K562 (cell line): ENCODE data around the gene PPT2. TPM values are rescaled to one million over a fixed set of nuclear protein-coding genes. Genes with fewer than 3 reads are reported as not detected.

Experiments used
- CREM ChIP-seq: IDR thresholded peaks from 2 replicates; pipeline ENCODE4 v1.6.1; 2014; ENCODE audit warnings: antibody characterized with exemption, low read depth
- DNMT1 ChIP-seq: fragments of 450-650 bp; IDR thresholded peaks from 2 replicates; pipeline ENCODE4 v1.6.1; 2016; ENCODE audit warnings: antibody characterized with exemption, mild to moderate bottlenecking
- HDAC8 ChIP-seq: fragments of 450-650 bp; IDR thresholded peaks from 2 replicates; pipeline ENCODE4 v1.6.1; 2016; ENCODE audit warnings: mild to moderate bottlenecking, missing genetic modification characterization, moderate library complexity, missing compliant biosample characterization
- HSF4 ChIP-seq: fragments of 250-450 bp; sonication (Bioruptor Pico); IDR thresholded peaks from 2 replicates; pipeline ENCODE4 v2.1.2; 2022; ENCODE audit warnings: mild to moderate bottlenecking, moderate library complexity, borderline replicate concordance
- RBFOX2 ChIP-seq: fragments of 200-400 bp; formaldehyde crosslinking; IDR thresholded peaks from 2 replicates; pipeline ENCODE4 v1.6.1; 2017; ENCODE audit warnings: low read depth, mild to moderate bottlenecking, low read length, moderate library complexity
- TCF3 ChIP-seq: sonication (generic); formaldehyde crosslinking; IDR thresholded peaks from 2 replicates; pipeline ENCODE4 v1.4.0; 2020; ENCODE audit warnings: mild to moderate bottlenecking, missing genetic modification reagents
- TEAD1 ChIP-seq, 2 experiments: fragments of 450-650 bp in 1 of 2; sonication (generic) in 1 of 2; formaldehyde crosslinking; IDR thresholded peaks; 2 replicates each; pipeline versions ENCODE4 v1.4.0 to v1.8.0; 2020 to 2022; ENCODE audit warnings: mild to moderate bottlenecking in 2 of 2, missing genetic modification reagents in 1 of 2
- XRCC4 ChIP-seq: IDR thresholded peaks from one replicate; pipeline ENCODE4 v1.6.1; 2011; ENCODE audit not compliant: insufficient read depth, insufficient read length; ENCODE audit errors: extremely low read depth
- ZNF384 ChIP-seq: IDR thresholded peaks from 2 replicates; pipeline ENCODE4 v1.6.1; 2012; ENCODE audit warnings: low read depth, low read length, improper control_type of control experiment
- ZNF436 ChIP-seq: fragments of 250-450, 450-650 bp; sonication (Bioruptor Pico); formaldehyde crosslinking; IDR thresholded peaks from 2 replicates; pipeline ENCODE4 v1.7.0; 2020; ENCODE audit warnings: mild to moderate bottlenecking
- ZNF561 ChIP-seq: fragments of 450-650 bp; formaldehyde crosslinking; conservative IDR thresholded peaks from 2 replicates; pipeline ENCODE4 v1.4.0; 2020; ENCODE audit warnings: mild to moderate bottlenecking, moderate library complexity
- polyA plus RNA-seq, 8 experiments: library from polyadenylated mRNA; depleted of rRNA in 4 of 8; stranded (reverse) in 5 of 8; unstranded in 3 of 8; fragments of >200 nt; fragmentation: Nextera tagmentation in 2 of 8; fragmentation: Illumina TruSeq in 1 of 8; extraction: Ambion mirVana in 2 of 8; extraction: Trizol in 1 of 8; gene quantifications; 2 replicates each; pipeline versions ENCODE4 v1.2.1 to v1.2.3, GENCODE V29; 2011 to 2014; ENCODE audit warnings: inconsistent platforms in 1 of 8, missing spikeins in 1 of 8
- total RNA-seq, 7 experiments: library from RNA; depleted of rRNA in 6 of 7; stranded (reverse); fragments of >200 nt in 6 of 7; fragmentation: Illumina TruSeq in 2 of 7; extraction: Trizol in 2 of 7; gene quantifications; 2 replicates each; pipeline versions ENCODE4 v1.2.1 to v1.2.3, GENCODE V29; 2011 to 2021; ENCODE audit warnings: low replicate concordance in 1 of 7
- TF ChIP-seq, protein P1 (sequence below): fragments of 450-650 bp; conservative IDR thresholded peaks from 2 replicates; pipeline ENCODE4 v1.6.1; 2016; ENCODE audit warnings: missing genetic modification characterization, low read depth, mild to moderate bottlenecking, control low read depth, missing compliant biosample characterization
- TF ChIP-seq, protein P2 (sequence below), 2 experiments: fragments of 450-650 bp; IDR thresholded peaks; 2 replicates each; pipeline ENCODE4 v1.6.1; 2018; ENCODE audit warnings: mild to moderate bottlenecking in 2 of 2, low read depth in 1 of 2; ENCODE audit not compliant: partially characterized antibody in 2 of 2
- TF ChIP-seq, protein P3 (sequence below): fragments of 450-650 bp; IDR thresholded peaks from 2 replicates; pipeline ENCODE4 v1.7.1; 2018; ENCODE audit warnings: mild to moderate bottlenecking, low read depth; ENCODE audit not compliant: partially characterized antibody
- TF ChIP-seq, protein P4 (sequence below): sonication (generic); formaldehyde crosslinking; IDR thresholded peaks from 2 replicates; pipeline ENCODE4 v1.8.0; 2022; ENCODE audit warnings: mild to moderate bottlenecking, missing genetic modification reagents
- TF ChIP-seq, protein P5 (sequence below), 2 experiments: fragments of 450-650 bp in 1 of 2; sonication (generic) in 1 of 2; formaldehyde crosslinking; conservative IDR thresholded peaks; 2 replicates each; pipeline versions ENCODE4 v1.4.0 to v1.8.1; 2020 to 2022; ENCODE audit warnings: mild to moderate bottlenecking in 1 of 2, missing genetic modification reagents in 1 of 2

The PPT2 gene
- total and polyA plus RNA-seq, 9 of the 15 experiments (the other 6 are each of a cell fraction or from before 2014, with no cell fraction given) = 27.4 to 98.8 (median 69.9) TPM

DNA sequence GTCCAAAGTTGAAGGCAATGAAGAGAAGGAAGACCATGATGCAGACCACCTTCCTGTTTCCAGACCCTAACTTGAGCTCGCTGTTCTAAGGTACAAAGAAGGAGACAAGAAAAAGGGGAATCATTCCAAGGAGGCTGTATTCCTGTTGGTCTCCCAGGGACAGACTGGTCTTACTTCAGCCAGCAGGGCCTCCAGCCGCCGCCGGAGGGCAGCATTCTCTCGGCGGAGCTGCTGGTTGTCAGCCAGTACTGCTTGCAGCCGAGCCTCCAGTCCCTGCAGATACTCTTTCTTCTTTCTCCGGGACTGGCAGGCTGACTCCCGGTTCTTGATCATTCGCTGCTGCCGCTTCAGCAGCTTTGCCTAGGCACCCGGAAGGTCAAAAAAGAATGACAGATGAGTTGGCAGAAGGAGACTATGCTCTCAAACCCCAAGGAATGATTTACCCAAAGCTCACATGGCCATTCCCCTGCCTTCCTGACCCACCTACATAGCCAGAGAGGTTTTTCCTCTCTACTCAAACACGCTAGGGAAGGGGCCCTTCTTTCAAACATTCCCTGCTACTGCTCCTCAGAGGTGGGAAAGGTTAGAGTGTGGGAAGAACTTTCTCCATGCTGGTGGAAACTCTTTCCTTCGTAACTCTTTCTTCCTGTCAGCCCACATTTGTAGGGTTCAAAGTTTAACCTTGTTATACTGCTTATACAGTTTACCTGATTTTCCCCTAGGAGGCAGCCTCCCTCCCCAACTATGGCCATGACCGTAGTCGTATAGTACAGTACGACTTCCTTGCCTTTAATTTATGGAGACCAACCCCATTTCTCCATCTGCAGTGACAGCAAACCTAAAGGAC is 34.9 kb upstream of the PPT2 start (continued):
- TF ChIP-seq, protein P1, sequence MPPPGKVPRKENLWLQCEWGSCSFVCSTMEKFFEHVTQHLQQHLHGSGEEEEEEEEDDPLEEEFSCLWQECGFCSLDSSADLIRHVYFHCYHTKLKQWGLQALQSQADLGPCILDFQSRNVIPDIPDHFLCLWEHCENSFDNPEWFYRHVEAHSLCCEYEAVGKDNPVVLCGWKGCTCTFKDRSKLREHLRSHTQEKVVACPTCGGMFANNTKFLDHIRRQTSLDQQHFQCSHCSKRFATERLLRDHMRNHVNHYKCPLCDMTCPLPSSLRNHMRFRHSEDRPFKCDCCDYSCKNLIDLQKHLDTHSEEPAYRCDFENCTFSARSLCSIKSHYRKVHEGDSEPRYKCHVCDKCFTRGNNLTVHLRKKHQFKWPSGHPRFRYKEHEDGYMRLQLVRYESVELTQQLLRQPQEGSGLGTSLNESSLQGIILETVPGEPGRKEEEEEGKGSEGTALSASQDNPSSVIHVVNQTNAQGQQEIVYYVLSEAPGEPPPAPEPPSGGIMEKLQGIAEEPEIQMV (tag) = no peak
- TF ChIP-seq, protein P2, sequence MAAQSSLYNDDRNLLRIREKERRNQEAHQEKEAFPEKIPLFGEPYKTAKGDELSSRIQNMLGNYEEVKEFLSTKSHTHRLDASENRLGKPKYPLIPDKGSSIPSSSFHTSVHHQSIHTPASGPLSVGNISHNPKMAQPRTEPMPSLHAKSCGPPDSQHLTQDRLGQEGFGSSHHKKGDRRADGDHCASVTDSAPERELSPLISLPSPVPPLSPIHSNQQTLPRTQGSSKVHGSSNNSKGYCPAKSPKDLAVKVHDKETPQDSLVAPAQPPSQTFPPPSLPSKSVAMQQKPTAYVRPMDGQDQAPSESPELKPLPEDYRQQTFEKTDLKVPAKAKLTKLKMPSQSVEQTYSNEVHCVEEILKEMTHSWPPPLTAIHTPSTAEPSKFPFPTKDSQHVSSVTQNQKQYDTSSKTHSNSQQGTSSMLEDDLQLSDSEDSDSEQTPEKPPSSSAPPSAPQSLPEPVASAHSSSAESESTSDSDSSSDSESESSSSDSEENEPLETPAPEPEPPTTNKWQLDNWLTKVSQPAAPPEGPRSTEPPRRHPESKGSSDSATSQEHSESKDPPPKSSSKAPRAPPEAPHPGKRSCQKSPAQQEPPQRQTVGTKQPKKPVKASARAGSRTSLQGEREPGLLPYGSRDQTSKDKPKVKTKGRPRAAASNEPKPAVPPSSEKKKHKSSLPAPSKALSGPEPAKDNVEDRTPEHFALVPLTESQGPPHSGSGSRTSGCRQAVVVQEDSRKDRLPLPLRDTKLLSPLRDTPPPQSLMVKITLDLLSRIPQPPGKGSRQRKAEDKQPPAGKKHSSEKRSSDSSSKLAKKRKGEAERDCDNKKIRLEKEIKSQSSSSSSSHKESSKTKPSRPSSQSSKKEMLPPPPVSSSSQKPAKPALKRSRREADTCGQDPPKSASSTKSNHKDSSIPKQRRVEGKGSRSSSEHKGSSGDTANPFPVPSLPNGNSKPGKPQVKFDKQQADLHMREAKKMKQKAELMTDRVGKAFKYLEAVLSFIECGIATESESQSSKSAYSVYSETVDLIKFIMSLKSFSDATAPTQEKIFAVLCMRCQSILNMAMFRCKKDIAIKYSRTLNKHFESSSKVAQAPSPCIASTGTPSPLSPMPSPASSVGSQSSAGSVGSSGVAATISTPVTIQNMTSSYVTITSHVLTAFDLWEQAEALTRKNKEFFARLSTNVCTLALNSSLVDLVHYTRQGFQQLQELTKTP (IDR thresholded peaks at IDR 0.05; ENCODE audit: low read depth in 1 of 2, partially characterized antibody in 2 of 2) = peak in 1 of 2 experiments; percentile 12
- no peak for TF ChIP-seq DNMT1
- TF ChIP-seq, protein P3, sequence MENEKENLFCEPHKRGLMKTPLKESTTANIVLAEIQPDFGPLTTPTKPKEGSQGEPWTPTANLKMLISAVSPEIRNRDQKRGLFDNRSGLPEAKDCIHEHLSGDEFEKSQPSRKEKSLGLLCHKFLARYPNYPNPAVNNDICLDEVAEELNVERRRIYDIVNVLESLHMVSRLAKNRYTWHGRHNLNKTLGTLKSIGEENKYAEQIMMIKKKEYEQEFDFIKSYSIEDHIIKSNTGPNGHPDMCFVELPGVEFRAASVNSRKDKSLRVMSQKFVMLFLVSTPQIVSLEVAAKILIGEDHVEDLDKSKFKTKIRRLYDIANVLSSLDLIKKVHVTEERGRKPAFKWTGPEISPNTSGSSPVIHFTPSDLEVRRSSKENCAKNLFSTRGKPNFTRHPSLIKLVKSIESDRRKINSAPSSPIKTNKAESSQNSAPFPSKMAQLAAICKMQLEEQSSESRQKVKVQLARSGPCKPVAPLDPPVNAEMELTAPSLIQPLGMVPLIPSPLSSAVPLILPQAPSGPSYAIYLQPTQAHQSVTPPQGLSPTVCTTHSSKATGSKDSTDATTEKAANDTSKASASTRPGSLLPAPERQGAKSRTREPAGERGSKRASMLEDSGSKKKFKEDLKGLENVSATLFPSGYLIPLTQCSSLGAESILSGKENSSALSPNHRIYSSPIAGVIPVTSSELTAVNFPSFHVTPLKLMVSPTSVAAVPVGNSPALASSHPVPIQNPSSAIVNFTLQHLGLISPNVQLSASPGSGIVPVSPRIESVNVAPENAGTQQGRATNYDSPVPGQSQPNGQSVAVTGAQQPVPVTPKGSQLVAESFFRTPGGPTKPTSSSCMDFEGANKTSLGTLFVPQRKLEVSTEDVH = no peak
- TF ChIP-seq, protein P4, sequence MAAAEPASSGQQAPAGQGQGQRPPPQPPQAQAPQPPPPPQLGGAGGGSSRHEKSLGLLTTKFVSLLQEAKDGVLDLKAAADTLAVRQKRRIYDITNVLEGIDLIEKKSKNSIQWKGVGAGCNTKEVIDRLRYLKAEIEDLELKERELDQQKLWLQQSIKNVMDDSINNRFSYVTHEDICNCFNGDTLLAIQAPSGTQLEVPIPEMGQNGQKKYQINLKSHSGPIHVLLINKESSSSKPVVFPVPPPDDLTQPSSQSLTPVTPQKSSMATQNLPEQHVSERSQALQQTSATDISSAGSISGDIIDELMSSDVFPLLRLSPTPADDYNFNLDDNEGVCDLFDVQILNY (CRISPR knock-in tag) = 0 out of 2 replicates have a peak, but pooled peaks have one; percentile 20
- no peak for TF ChIP-seq ZNF436 (CRISPR knock-in tag)
- TF ChIP-seq TEAD1 (CRISPR knock-in tag; IDR thresholded peaks at IDR 0.05) = no peak
- peak; percentile 28; the same call in 1 of the 2 replicates for TF ChIP-seq ZNF384
- TF ChIP-seq TCF3 (CRISPR knock-in tag) = no peak
- TF ChIP-seq HDAC8 = no peak
- TF ChIP-seq HSF4 = no peak
- TF ChIP-seq ZNF561 (CRISPR knock-in tag) = no peak
- 0 out of 2 replicates have a peak, but pooled peaks have one; percentile 4 for TF ChIP-seq CREM
- TF ChIP-seq, protein P5, sequence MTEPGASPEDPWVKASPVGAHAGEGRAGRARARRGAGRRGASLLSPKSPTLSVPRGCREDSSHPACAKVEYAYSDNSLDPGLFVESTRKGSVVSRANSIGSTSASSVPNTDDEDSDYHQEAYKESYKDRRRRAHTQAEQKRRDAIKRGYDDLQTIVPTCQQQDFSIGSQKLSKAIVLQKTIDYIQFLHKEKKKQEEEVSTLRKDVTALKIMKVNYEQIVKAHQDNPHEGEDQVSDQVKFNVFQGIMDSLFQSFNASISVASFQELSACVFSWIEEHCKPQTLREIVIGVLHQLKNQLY (CRISPR knock-in tag; conservative IDR thresholded peaks at IDR 0.05) = no peak
- TF ChIP-seq XRCC4 = no peak
- TF ChIP-seq RBFOX2 = peak; percentile 43
